DOHH2 (cell line): ENCODE data around the gene PATJ.

Experiments used
- H3F3A ChIP-seq: fragments of 200-600 bp; sonication (generic), shearing (Covaris generic); 2 replicates; pipeline ENCODE4 v1.6.0; 2016; ENCODE audit warnings: antibody characterized with exemption, mild to moderate bottlenecking; ENCODE audit not compliant: control insufficient read depth, insufficient read depth
- H3K27ac ChIP-seq: fragments of 200-600 bp; sonication (generic); 2 replicates; pipeline ENCODE4 v1.5.1; 2014; ENCODE audit warnings: low read depth, mild to moderate bottlenecking, low read length, moderate library complexity
- H3K27me3 ChIP-seq: fragments of 200-600 bp; sonication (generic); 2 replicates; pipeline ENCODE4 v1.6.1; 2014; ENCODE audit warnings: mild to moderate bottlenecking, low read length, mixed read lengths; ENCODE audit not compliant: control insufficient read depth
- H3K36me3 ChIP-seq: fragments of 200-600 bp; sonication (generic); 2 replicates; pipeline ENCODE4 v1.6.1; 2014; ENCODE audit warnings: mild to moderate bottlenecking, low read length, moderate library complexity, mixed read lengths; ENCODE audit not compliant: control insufficient read depth
- H3K4me1 ChIP-seq: fragments of 200-600 bp; sonication (generic); 2 replicates; pipeline ENCODE4 v1.6.1; 2014; ENCODE audit warnings: mild to moderate bottlenecking, low read length, mixed read lengths; ENCODE audit not compliant: control insufficient read depth
- H3K4me2 ChIP-seq: fragments of 200-600 bp; sonication (generic); 2 replicates; pipeline ENCODE4 v1.6.0; 2014; ENCODE audit warnings: mild to moderate bottlenecking, low read length, moderate library complexity
- H3K4me3 ChIP-seq: fragments of 200-600 bp; sonication (generic); 2 replicates; pipeline ENCODE4 v1.5.1; 2014; ENCODE audit warnings: mild to moderate bottlenecking, low read length, mixed read lengths
- H3K79me2 ChIP-seq: fragments of 200-600 bp; sonication (generic); 2 replicates; pipeline ENCODE4 v1.6.1; 2014; ENCODE audit warnings: mild to moderate bottlenecking, low read length, mixed read lengths; ENCODE audit not compliant: control insufficient read depth
- H3K9me2 ChIP-seq: fragments of 200-600 bp; sonication (generic); replicated peaks from 2 replicates; pipeline ENCODE4 v1.6.1; 2014; ENCODE audit warnings: mild to moderate bottlenecking, low read length, mixed read lengths; ENCODE audit not compliant: control insufficient read depth
- H3K9me3 ChIP-seq: fragments of 200-600 bp; sonication (generic); 2 replicates; pipeline ENCODE4 v1.6.1; 2014; ENCODE audit warnings: antibody characterized with exemption, low read length, mixed read lengths; ENCODE audit not compliant: control insufficient read depth, insufficient read depth
- H4K20me1 ChIP-seq: fragments of 200-600 bp; sonication (generic); 2 replicates; pipeline ENCODE4 v1.6.0; 2014; ENCODE audit warnings: low read depth, mild to moderate bottlenecking, antibody characterized with exemption, low read length, moderate library complexity; ENCODE audit not compliant: control insufficient read depth, insufficient read depth
- EZH2phosphoT487 ChIP-seq: fragments of 200-600 bp; sonication (generic); IDR thresholded peaks from 2 replicates; pipeline ENCODE4 v1.6.1; 2017; ENCODE audit warnings: borderline replicate concordance, mild to moderate bottlenecking, antibody characterized with exemption, low read length, moderate library complexity, mixed read lengths
- TF ChIP-seq, protein P1 (sequence below): fragments of 200-600 bp; sonication (generic); IDR thresholded peaks from one replicate; pipeline ENCODE4 v1.5.1; 2014; ENCODE audit warnings: antibody characterized with exemption, mild to moderate bottlenecking, low read depth, low read length; ENCODE audit not compliant: poor library complexity, severe bottlenecking

The PATJ gene

DNA sequence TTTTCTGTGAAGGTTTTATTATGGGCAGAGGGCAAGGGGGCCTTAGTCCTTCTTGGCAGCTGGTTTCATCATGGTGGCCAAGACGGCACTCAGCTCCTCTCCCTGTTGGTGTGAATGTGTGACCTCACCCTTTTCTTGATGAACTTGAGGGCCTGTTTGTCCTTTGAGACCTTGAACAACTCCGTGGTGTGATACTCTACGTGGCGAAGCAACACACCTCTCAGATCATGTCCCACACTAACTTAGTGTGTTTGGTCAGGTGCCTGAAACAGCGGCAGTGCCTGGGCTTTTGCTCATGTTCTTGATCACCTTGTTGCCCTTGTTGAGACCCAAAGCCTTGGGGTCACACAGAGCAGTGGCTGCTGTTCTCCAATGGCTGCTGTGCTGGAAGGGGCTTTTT, 465.8 kb downstream of the PATJ start:
- H3K4me1 ChIP-seq = no peaks in the 10 kb centered on the region
- H3F3A ChIP-seq = no peaks in the 10 kb centered on the region
- H3K36me3 ChIP-seq = no peaks in the 10 kb centered on the region
- H3K27ac ChIP-seq = no peak overlapping the region
- H3K4me2 ChIP-seq = no peak overlapping the region
- no peak overlapping the region for H3K4me3 ChIP-seq
- H3K9me3 ChIP-seq = peaks cover 3% of the 10 kb centered on the region; the same call in 1 of the 2 replicates
- no peaks in the 10 kb centered on the region for H3K27me3 ChIP-seq
- TF ChIP-seq, protein P1, sequence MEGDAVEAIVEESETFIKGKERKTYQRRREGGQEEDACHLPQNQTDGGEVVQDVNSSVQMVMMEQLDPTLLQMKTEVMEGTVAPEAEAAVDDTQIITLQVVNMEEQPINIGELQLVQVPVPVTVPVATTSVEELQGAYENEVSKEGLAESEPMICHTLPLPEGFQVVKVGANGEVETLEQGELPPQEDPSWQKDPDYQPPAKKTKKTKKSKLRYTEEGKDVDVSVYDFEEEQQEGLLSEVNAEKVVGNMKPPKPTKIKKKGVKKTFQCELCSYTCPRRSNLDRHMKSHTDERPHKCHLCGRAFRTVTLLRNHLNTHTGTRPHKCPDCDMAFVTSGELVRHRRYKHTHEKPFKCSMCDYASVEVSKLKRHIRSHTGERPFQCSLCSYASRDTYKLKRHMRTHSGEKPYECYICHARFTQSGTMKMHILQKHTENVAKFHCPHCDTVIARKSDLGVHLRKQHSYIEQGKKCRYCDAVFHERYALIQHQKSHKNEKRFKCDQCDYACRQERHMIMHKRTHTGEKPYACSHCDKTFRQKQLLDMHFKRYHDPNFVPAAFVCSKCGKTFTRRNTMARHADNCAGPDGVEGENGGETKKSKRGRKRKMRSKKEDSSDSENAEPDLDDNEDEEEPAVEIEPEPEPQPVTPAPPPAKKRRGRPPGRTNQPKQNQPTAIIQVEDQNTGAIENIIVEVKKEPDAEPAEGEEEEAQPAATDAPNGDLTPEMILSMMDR = no peak
- no peak for TF ChIP-seq EZH2phosphoT487
- H4K20me1 ChIP-seq = no peaks in the 10 kb centered on the region
- no peaks in the 10 kb centered on the region for H3K79me2 ChIP-seq
- H3K9me2 ChIP-seq = no peaks in the 10 kb centered on the region

DNA sequence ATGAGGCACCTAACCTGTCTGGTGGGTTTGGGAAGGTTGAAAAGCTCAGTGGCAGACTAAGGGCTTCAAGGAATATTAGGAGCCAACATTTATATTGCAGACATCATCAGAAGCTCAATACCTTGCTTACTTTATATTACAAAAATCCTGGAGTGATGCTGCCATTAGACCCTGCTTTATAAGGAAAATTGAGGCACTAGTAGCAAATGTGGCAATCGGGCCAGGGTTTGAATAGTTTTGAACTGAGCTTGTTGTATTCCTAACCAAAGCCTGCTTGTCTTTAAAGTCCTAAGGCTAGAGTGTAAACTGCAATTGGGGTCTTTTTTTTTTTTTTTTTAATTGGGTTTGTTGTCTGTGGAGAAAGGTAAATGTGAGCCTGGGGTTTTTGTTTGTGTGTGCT, 466.7 kb downstream of the PATJ start:
- Histone ChIP-seq H3K4me2 (no peak overlapping the region), H3K27ac (no peak overlapping the region), H3K27me3 (no peaks in the 10 kb centered on the region), H3K36me3 (no peaks in the 10 kb centered on the region), H3K4me3 (no peak overlapping the region), H3K9me3 (peaks cover 3% of the 10 kb centered on the region; the same call in 1 of the 2 replicates), H4K20me1 (no peaks in the 10 kb centered on the region), H3K9me2 (no peaks in the 10 kb centered on the region), H3F3A (no peaks in the 10 kb centered on the region), H3K79me2 (no peaks in the 10 kb centered on the region), H3K4me1 (no peaks in the 10 kb centered on the region)
- no peak for TF ChIP-seq EZH2phosphoT487
- TF ChIP-seq, protein P1 = no peak

DNA sequence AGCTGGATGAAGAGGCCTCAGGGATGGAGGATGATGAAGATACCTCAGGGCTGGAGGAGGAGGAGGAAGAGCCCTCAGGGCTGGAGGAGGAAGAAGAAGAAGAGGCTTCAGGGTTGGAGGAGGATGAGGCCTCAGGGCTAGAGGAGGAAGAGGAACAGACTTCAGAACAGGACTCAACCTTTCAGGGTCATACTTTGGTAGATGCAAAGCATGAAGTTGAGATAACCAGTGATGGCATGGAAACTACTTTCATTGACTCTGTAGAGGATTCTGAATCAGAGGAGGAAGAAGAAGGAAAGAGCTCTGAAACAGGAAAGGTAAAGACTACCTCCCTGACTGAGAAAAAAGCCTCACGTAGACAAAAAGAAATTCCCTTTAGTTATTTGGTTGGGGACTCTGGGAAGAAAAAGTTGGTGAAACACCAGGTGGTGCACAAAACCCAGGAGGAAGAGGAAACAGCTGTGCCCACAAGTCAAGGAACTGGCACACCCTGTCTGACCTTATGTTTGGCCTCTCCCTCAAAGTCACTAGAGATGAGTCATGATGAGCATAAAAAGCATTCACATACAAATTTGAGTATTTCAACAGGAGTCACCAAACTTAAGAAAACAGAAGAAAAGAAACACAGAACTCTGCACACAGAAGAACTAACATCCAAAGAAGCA, 467.8 kb downstream of the PATJ start:
- Histone ChIP-seq H3K4me1 (no peaks in the 10 kb centered on the region), H3K9me2 (no peaks in the 10 kb centered on the region), H3K79me2 (no peaks in the 10 kb centered on the region), H3K4me3 (no peak overlapping the region), H3K27ac (no peak overlapping the region), H3K36me3 (no peaks in the 10 kb centered on the region), H3F3A (no peaks in the 10 kb centered on the region), H3K27me3 (no peaks in the 10 kb centered on the region), H4K20me1 (no peaks in the 10 kb centered on the region), H3K4me2 (no peak overlapping the region), H3K9me3 (peaks cover 3% of the 10 kb centered on the region; the same call in 1 of the 2 replicates)
- TF ChIP-seq EZH2phosphoT487 = no peak
- TF ChIP-seq, protein P1 = no peak
